ENCODE data around the gene PPIF.

DNA sequence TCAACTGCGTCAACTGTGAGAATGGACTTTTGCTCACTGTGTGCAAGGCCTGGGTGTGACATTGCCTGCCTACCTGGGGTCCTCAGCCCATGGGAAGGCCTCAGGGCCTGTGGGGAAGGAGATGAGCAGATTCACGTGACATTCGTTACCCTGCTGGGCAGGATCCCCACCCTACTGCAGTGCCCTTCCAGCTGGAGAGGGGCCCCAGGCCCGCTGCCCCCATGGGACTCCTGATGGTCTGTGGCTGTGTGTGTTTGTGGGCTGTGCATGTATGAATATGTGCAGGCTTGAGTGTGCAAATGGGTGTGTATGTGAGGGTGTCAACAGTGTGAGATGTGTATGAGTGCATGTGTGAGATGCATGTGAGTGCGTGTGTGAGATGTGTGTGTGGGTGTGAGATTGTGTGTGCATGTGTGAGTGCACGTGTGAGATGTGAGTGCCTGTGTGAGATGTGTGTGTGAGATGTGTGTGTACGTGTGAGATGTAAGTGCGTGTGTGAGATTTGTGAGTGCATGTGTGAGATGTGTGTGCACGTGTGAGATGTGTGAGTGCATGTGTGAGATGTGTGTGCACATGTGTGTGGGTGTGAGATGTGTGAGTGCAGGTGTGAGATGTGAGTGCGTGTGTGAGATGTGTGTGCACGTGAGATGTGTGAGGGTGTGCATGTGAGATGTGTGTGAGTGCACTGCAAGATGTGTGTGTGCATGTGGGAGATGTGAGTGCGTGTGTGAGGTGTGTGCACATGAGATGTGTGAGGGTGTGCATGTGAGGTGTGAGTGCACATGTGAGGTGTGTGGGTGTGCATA is 29.7 kb downstream of the PPIF start:
- TF ChIP-seq, protein P1, sequence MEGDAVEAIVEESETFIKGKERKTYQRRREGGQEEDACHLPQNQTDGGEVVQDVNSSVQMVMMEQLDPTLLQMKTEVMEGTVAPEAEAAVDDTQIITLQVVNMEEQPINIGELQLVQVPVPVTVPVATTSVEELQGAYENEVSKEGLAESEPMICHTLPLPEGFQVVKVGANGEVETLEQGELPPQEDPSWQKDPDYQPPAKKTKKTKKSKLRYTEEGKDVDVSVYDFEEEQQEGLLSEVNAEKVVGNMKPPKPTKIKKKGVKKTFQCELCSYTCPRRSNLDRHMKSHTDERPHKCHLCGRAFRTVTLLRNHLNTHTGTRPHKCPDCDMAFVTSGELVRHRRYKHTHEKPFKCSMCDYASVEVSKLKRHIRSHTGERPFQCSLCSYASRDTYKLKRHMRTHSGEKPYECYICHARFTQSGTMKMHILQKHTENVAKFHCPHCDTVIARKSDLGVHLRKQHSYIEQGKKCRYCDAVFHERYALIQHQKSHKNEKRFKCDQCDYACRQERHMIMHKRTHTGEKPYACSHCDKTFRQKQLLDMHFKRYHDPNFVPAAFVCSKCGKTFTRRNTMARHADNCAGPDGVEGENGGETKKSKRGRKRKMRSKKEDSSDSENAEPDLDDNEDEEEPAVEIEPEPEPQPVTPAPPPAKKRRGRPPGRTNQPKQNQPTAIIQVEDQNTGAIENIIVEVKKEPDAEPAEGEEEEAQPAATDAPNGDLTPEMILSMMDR (IDR thresholded peaks at IDR 0.05; ENCODE audit: low read depth, low read length, missing input control), result no peak
- TF ChIP-seq JUND (IDR thresholded peaks at IDR 0.05) (no peak), RAD21 (IDR thresholded peaks at IDR 0.05) (no peak), FOXA2 (IDR thresholded peaks at IDR 0.05) (no peak), EGR1 (IDR thresholded peaks at IDR 0.05; ENCODE audit: low read depth in 2 of 2) (no peak), SP1 (IDR thresholded peaks at IDR 0.05) (no peak), YY1 (IDR thresholded peaks at IDR 0.05) (no peak), GABPA (IDR thresholded peaks at IDR 0.05 in 1 of 2, conservative IDR thresholded peaks at IDR 0.05 in 1 of 2) (no peak), NR2F2 (IDR thresholded peaks at IDR 0.05) (no peak)
- TF ChIP-seq, protein P2, sequence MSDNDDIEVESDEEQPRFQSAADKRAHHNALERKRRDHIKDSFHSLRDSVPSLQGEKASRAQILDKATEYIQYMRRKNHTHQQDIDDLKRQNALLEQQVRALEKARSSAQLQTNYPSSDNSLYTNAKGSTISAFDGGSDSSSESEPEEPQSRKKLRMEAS (IDR thresholded peaks at IDR 0.05), result no peak
- TF ChIP-seq, protein P3, sequence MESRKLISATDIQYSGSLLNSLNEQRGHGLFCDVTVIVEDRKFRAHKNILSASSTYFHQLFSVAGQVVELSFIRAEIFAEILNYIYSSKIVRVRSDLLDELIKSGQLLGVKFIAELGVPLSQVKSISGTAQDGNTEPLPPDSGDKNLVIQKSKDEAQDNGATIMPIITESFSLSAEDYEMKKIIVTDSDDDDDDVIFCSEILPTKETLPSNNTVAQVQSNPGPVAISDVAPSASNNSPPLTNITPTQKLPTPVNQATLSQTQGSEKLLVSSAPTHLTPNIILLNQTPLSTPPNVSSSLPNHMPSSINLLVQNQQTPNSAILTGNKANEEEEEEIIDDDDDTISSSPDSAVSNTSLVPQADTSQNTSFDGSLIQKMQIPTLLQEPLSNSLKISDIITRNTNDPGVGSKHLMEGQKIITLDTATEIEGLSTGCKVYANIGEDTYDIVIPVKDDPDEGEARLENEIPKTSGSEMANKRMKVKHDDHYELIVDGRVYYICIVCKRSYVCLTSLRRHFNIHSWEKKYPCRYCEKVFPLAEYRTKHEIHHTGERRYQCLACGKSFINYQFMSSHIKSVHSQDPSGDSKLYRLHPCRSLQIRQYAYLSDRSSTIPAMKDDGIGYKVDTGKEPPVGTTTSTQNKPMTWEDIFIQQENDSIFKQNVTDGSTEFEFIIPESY (IDR thresholded peaks at IDR 0.05), result no peak
